NB4 (cell line): ENCODE measurements around the gene MOB1B.
A peak's percentile ranks its signal among the peaks of the same experiment; 100 is the strongest.

Experiments used
- DNase-seq: peaks from one replicate; pipeline ENCODE4 v3.0.0; 2010; ENCODE audit warnings: low read depth
- H3K4me3 ChIP-seq: one replicate; pipeline ENCODE4 v1.5.1; 2011; ENCODE audit warnings: mild to moderate bottlenecking, low read depth, low read length, moderate library complexity
- MYC ChIP-seq: IDR thresholded peaks from 2 replicates; pipeline ENCODE4 v1.6.1; 2011; ENCODE audit warnings: low read depth, low read length
- POLR2A ChIP-seq: IDR thresholded peaks from 2 replicates; pipeline ENCODE4 v1.6.1; 2011; ENCODE audit warnings: mild to moderate bottlenecking; ENCODE audit not compliant: insufficient read length; ENCODE audit errors: extremely low read depth
- TF ChIP-seq, protein P1 (sequence below): IDR thresholded peaks from one replicate; pipeline ENCODE4 v1.5.1; 2012; ENCODE audit warnings: low read depth, low read length
- TF ChIP-seq, protein P2 (sequence below): IDR thresholded peaks from 2 replicates; pipeline ENCODE4 v1.6.1; 2011; ENCODE audit warnings: low read depth, low read length

Gene MOB1B

DNA sequence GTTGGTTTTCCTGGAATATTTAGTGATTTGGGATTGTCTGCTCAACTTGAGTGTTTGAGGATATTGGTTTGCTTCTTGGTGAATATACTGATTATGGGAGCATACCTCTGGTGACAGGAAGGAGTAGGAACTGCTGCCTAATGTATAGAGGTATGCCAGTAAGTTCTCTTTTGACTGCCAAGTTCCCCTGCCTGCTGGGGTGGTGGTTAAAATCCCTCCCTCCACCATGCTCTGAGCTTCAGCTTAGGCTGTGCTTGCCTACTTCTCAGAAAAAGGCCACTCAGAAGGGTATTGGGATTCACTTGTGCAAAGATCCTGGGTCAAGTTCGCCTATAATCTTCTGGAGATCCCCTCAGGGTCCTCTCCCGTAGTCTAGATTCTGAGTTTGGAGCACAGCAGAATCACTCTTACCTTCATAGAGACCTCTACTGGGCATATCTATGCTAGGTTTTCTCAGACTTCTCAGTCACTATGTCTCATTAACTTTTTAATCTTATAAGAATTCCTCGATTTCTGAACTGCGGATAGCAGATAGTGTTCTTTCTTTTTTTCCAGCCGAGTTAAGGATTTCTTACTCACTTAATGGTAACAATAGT lies 46.6 kb downstream of the MOB1B start:
- no peak for DNase-seq
- no peak for TF ChIP-seq POLR2A
- TF ChIP-seq, protein P1, sequence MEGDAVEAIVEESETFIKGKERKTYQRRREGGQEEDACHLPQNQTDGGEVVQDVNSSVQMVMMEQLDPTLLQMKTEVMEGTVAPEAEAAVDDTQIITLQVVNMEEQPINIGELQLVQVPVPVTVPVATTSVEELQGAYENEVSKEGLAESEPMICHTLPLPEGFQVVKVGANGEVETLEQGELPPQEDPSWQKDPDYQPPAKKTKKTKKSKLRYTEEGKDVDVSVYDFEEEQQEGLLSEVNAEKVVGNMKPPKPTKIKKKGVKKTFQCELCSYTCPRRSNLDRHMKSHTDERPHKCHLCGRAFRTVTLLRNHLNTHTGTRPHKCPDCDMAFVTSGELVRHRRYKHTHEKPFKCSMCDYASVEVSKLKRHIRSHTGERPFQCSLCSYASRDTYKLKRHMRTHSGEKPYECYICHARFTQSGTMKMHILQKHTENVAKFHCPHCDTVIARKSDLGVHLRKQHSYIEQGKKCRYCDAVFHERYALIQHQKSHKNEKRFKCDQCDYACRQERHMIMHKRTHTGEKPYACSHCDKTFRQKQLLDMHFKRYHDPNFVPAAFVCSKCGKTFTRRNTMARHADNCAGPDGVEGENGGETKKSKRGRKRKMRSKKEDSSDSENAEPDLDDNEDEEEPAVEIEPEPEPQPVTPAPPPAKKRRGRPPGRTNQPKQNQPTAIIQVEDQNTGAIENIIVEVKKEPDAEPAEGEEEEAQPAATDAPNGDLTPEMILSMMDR, result no peak
- TF ChIP-seq MYC, result no peak
- TF ChIP-seq, protein P2, sequence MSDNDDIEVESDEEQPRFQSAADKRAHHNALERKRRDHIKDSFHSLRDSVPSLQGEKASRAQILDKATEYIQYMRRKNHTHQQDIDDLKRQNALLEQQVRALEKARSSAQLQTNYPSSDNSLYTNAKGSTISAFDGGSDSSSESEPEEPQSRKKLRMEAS, result no peak
- no peak overlapping the region for H3K4me3 ChIP-seq

DNA sequence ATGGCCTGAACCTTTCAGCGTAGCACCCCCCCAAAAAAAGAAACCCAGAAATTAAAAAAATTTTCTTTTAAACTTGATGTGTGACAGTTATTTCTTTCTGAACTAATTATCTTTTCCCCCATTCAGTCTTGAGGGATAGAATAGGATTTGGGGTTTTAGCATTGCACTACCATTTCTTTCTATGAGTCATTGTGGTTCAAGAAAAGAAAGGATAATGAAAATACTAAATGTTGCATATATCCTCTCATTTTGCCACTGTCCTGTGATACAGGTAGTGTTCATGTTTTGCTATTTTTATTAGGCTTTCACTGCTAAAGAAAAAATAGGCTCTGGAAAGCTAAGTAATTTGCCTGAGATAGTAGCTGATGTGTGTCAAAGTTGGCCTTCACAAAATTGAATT lies 51.9 kb downstream of the MOB1B start:
- DNase-seq, result peak; percentile 52
- no peak for TF ChIP-seq POLR2A
- TF ChIP-seq, protein P1, result no peak
- no peak for TF ChIP-seq MYC
- TF ChIP-seq, protein P2, result no peak
- H3K4me3 ChIP-seq, result no peak overlapping the region

DNA sequence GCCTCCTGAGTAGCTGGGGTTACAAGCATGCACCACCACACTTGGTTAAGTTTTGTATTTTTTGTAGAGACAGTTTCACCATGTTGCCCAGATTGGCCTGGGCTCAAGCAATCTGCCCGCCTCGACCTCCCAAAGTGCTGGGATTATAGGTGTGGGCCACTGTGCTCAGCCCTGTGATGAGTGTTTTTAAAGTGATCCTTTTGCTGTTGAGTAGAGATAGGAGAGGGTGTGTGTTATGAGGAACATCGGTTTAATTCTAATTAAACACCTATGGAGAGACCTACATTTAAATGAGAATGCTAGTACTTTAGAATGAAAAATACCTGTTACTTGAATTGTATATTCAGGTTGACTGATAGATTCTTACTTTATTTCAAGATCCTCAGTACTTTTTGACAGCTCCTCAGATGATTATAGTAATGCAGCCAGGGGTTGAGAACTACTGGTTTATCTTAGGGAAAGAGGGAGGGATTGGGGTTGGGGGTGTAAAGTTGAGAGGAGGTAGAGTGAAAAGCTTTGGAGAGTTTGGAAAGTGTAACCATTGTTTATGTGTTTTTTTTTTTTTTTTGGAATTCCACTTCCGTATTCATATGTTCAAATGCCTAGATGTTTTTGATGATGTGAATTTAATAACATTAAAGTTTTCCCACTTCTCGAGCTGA lies 54.5 kb downstream of the MOB1B start:
- no peak for DNase-seq
- TF ChIP-seq, protein P1, result no peak
- TF ChIP-seq, protein P2, result no peak
- TF ChIP-seq POLR2A, result no peak
- TF ChIP-seq MYC, result no peak
- no peak overlapping the region for H3K4me3 ChIP-seq

DNA sequence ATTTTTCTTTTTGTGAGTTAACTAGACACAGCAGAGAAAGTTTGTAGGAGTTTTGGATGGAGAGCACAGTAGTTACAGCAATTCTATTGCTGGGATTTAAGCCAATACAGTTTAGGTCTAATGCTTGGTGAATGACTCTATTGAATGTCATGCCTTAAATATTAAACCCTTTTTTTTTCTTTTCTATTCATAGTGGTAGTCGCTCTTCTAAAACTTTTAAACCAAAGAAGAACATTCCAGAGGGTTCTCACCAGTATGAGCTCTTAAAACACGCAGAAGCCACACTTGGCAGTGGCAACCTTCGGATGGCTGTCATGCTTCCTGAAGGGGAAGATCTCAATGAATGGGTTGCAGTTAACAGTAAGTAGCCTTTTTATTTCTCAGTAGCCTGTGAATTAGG lies 56.5 kb downstream of the MOB1B start:
- H3K4me3 ChIP-seq, result no peak overlapping the region
- no peak for TF ChIP-seq POLR2A
- TF ChIP-seq MYC, result no peak
- TF ChIP-seq, protein P1, result no peak
- TF ChIP-seq, protein P2, result no peak
- no peak for DNase-seq

DNA sequence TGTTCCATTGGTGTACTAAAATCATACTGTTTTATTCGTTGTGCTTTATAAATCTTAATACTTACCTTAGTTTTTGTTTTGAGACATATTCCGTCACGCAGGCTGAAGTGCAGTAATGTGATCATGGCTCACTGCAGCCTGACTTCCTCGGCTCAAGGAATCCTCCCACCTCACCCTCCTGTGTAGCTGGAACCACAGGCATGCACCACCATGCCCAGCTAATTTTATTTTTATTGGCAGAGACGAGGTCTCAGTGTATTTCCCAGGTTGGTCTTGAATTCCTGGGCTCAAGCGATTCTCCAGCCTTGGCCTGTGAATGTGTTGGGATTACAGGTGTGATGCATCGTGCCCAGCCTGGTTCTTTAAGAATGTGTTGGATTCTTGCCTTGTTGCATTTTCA lies 66.9 kb downstream of the MOB1B start:
- DNase-seq, result no peak
- no peak for TF ChIP-seq POLR2A
- no peak for TF ChIP-seq MYC
- TF ChIP-seq, protein P2, result no peak
- TF ChIP-seq, protein P1, result no peak
- H3K4me3 ChIP-seq, result no peak overlapping the region
